ENCODE data around the gene TUBGCP3. TPM values are rescaled to one million over a fixed set of nuclear protein-coding genes. Genes with fewer than 3 reads are reported as not detected.

The TUBGCP3 gene
- total and polyA plus RNA-seq, 2 experiments from 2014 or later: 12.0 to 12.2 TPM

GRCh38 chr13:112605531-112605990 lies 17.6 kb upstream of the TUBGCP3 start:
- Histone ChIP-seq H3K4me3 (peak overlapping the region; percentile 76), H3K79me2 (ENCODE audit: insufficient read depth) (no peaks in the 10 kb centered on the region), H3K9ac (peak overlapping the region; percentile 75), H3K9me3 (ENCODE audit: low read depth) (no peaks in the 10 kb centered on the region), H3K27me3 (replicated peaks; ENCODE audit: insufficient read depth) (peaks cover 19% of the 10 kb centered on the region), H3F3A (ENCODE audit: insufficient read depth) (no peaks in the 10 kb centered on the region), H3K36me3 (ENCODE audit: low read depth) (no peaks in the 10 kb centered on the region), H2AFZ (peak overlapping the region; percentile 95), H3K9me2 (ENCODE audit: insufficient read depth) (no peaks in the 10 kb centered on the region), H3K4me1 (ENCODE audit: insufficient read depth) (0 out of 2 replicates have a peak, but pooled peaks cover 3% of the 10 kb centered on the region), H3K27ac (no peak overlapping the region), H4K20me1 (ENCODE audit: insufficient read depth) (no peaks in the 10 kb centered on the region), H3K4me2 (ENCODE audit: unreplicated experiment) (peak overlapping the region; percentile 92)
- TF ChIP-seq EZH2phosphoT487 (IDR thresholded peaks at IDR 0.05; ENCODE audit: insufficient read depth, low read depth): no peak
- no peak for TF ChIP-seq EZH2 (IDR thresholded peaks at IDR 0.05; ENCODE audit: insufficient read depth, poor library complexity, severe bottlenecking)
- in situ Hi-C loops (cut with MboI): loop anchor here (10.0 kb wide), 1 partner anchor 1131 kb away; no protein-coding TSS in a partner anchor
- DNase-seq: peak; percentile 56
- 45 to 51% methylated on average over 18 of the region's 18 CpGs for WGBS, 2 experiments (ENCODE audit: low coverage in 1 of 2, low lambda C conversion rate in 2 of 2, missing lambda C conversion rate in 2 of 2)

- Histone ChIP-seq H3K4me3 (no peak overlapping the region), H3K79me2 (ENCODE audit: insufficient read depth) (no peaks in the 10 kb centered on the region), H3K9ac (no peak overlapping the region), H3K27me3 (replicated peaks; ENCODE audit: insufficient read depth) (peaks cover 11% of the 10 kb centered on the region), H2AFZ (no peak overlapping the region), H4K20me1 (ENCODE audit: insufficient read depth) (no peaks in the 10 kb centered on the region), H3K27ac (no peak overlapping the region), H3K9me3 (ENCODE audit: low read depth) (no peaks in the 10 kb centered on the region), H3K4me1 (ENCODE audit: insufficient read depth) (0 out of 2 replicates have a peak, but pooled peaks cover 3% of the 10 kb centered on the region), H3F3A (ENCODE audit: insufficient read depth) (no peaks in the 10 kb centered on the region), H3K4me2 (ENCODE audit: unreplicated experiment) (no peak overlapping the region), H3K36me3 (ENCODE audit: low read depth) (no peaks in the 10 kb centered on the region), H3K9me2 (ENCODE audit: insufficient read depth) (no peaks in the 10 kb centered on the region)
- in situ Hi-C loops (cut with MboI): loop anchor here (10.0 kb wide), 1 partner anchor 1129 kb away; no protein-coding TSS in a partner anchor
- no peak for DNase-seq
- 92 to 97% methylated on average over 5 of the region's 5 CpGs for WGBS, 2 experiments (ENCODE audit: low coverage in 1 of 2, low lambda C conversion rate in 2 of 2, missing lambda C conversion rate in 2 of 2)
- TF ChIP-seq EZH2phosphoT487 (IDR thresholded peaks at IDR 0.05; ENCODE audit: insufficient read depth, low read depth): no peak
- no peak for TF ChIP-seq EZH2 (IDR thresholded peaks at IDR 0.05; ENCODE audit: insufficient read depth, poor library complexity, severe bottlenecking)
Observed at GRCh38 chr13:112603641-112604225, 15.8 kb upstream of the TUBGCP3 start.

- no peak for DNase-seq
- H3K9me2 ChIP-seq (ENCODE audit: insufficient read depth): no peaks in the 10 kb centered on the region
- H3K79me2 ChIP-seq (ENCODE audit: insufficient read depth): no peaks in the 10 kb centered on the region
- H3F3A ChIP-seq (ENCODE audit: insufficient read depth): no peaks in the 10 kb centered on the region
- H3K4me3 ChIP-seq: no peak overlapping the region
- no peak overlapping the region for H3K27ac ChIP-seq
- H3K4me1 ChIP-seq (ENCODE audit: insufficient read depth): 0 out of 2 replicates have a peak, but pooled peaks cover 3% of the 10 kb centered on the region
- no peak overlapping the region for H2AFZ ChIP-seq
- TF ChIP-seq EZH2phosphoT487 (IDR thresholded peaks at IDR 0.05; ENCODE audit: insufficient read depth, low read depth) (no peak), EZH2 (IDR thresholded peaks at IDR 0.05; ENCODE audit: insufficient read depth, poor library complexity, severe bottlenecking) (no peak)
- WGBS, 2 experiments (ENCODE audit: low coverage in 1 of 2, low lambda C conversion rate in 2 of 2, missing lambda C conversion rate in 2 of 2): 60 to 66% methylated on average over 8 of the region's 8 CpGs
- H3K27me3 ChIP-seq (replicated peaks; ENCODE audit: insufficient read depth): no peaks in the 10 kb centered on the region
- H4K20me1 ChIP-seq (ENCODE audit: insufficient read depth): no peaks in the 10 kb centered on the region
- no peak overlapping the region for H3K4me2 ChIP-seq (ENCODE audit: unreplicated experiment)
- in situ Hi-C loops (cut with MboI): loop anchor here (10.0 kb wide), 1 partner anchor 1127 kb away; no protein-coding TSS in a partner anchor
- no peak overlapping the region for H3K9ac ChIP-seq
- H3K36me3 ChIP-seq (ENCODE audit: low read depth): no peaks in the 10 kb centered on the region
- no peaks in the 10 kb centered on the region for H3K9me3 ChIP-seq (ENCODE audit: low read depth)
Observed at GRCh38 chr13:112602189-112602588, 14.2 kb upstream of the TUBGCP3 start.

- H3K9ac ChIP-seq: no peak overlapping the region
- no peak overlapping the region for H3K4me3 ChIP-seq
- no peak overlapping the region for H3K27ac ChIP-seq
- no peaks in the 10 kb centered on the region; the same call in 1 of the 2 replicates for H3K27me3 ChIP-seq (replicated peaks; ENCODE audit: insufficient read depth)
- no peaks in the 10 kb centered on the region for H3K79me2 ChIP-seq (ENCODE audit: insufficient read depth)
- in situ Hi-C loops (cut with MboI): loop anchor here (10.0 kb wide), 1 partner anchor 1127 kb away; no protein-coding TSS in a partner anchor
- H3K9me2 ChIP-seq (ENCODE audit: insufficient read depth): no peaks in the 10 kb centered on the region
- no peak overlapping the region for H3K4me2 ChIP-seq (ENCODE audit: unreplicated experiment)
- H3F3A ChIP-seq (ENCODE audit: insufficient read depth): no peaks in the 10 kb centered on the region
- no peaks in the 10 kb centered on the region for H3K4me1 ChIP-seq (ENCODE audit: insufficient read depth)
- no peak for TF ChIP-seq EZH2phosphoT487 (IDR thresholded peaks at IDR 0.05; ENCODE audit: insufficient read depth, low read depth)
- no peak for TF ChIP-seq EZH2 (IDR thresholded peaks at IDR 0.05; ENCODE audit: insufficient read depth, poor library complexity, severe bottlenecking)
- DNase-seq: no peak
- H2AFZ ChIP-seq: no peak overlapping the region
- H3K9me3 ChIP-seq (ENCODE audit: low read depth): no peaks in the 10 kb centered on the region
- WGBS, 2 experiments (ENCODE audit: low coverage in 1 of 2, low lambda C conversion rate in 2 of 2, missing lambda C conversion rate in 2 of 2): 76 to 80% methylated on average over 14 of the region's 14 CpGs
- no peaks in the 10 kb centered on the region for H3K36me3 ChIP-seq (ENCODE audit: low read depth)
- H4K20me1 ChIP-seq (ENCODE audit: insufficient read depth): no peaks in the 10 kb centered on the region
Observed at GRCh38 chr13:112601371-112601770, 13.4 kb upstream of the TUBGCP3 start.
